ENCODE measurements around the gene TJP3. TPM values are rescaled to one million over a fixed set of nuclear protein-coding genes. Genes with fewer than 3 reads are reported as not detected.
"Not testable (repeated sequence)": the region's sequence is repeated elsewhere in the genome, so short reads cannot be mapped to it uniquely, and the experiment has no call there.

TJP3 gene
- total RNA-seq, 1 donor from 2014 or later: 20.0 TPM

GRCh38 chr19:3751236-3751635, 43.1 kb downstream of the TJP3 start:
- Mint-ChIP-seq H3K4me1 (ENCODE audit: unreplicated experiment) (no peaks in the 10 kb centered on the region), H3K36me3 (peaks cover 5% of the 10 kb centered on the region), H3K9me3 (no peaks in the 10 kb centered on the region), H3K27me3 (no peaks in the 10 kb centered on the region), H3K4me3 (no peak overlapping the region), H3K27ac (no peak overlapping the region)
- DNase-seq (ENCODE audit: extremely low spot score, unreplicated experiment): no peak
- TF ChIP-seq CTCF (conservative IDR thresholded peaks at IDR 0.05): no peak

GRCh38 chr19:3752492-3752891, 44.3 kb downstream of the TJP3 start:
- Mint-ChIP-seq H3K4me3 (no peak overlapping the region), H3K27me3 (no peaks in the 10 kb centered on the region), H3K4me1 (ENCODE audit: unreplicated experiment) (no peaks in the 10 kb centered on the region), H3K36me3 (peaks cover 5% of the 10 kb centered on the region), H3K27ac (no peak overlapping the region), H3K9me3 (no peaks in the 10 kb centered on the region)
- no peak for TF ChIP-seq CTCF (conservative IDR thresholded peaks at IDR 0.05)
- no peak for DNase-seq (ENCODE audit: extremely low spot score, unreplicated experiment)

GRCh38 chr19:3753631-3754410, 45.6 kb downstream of the TJP3 start:
- Mint-ChIP-seq H3K4me1 (ENCODE audit: unreplicated experiment) (no peaks in the 10 kb centered on the region), H3K27ac (no peak overlapping the region), H3K9me3 (no peaks in the 10 kb centered on the region), H3K27me3 (no peaks in the 10 kb centered on the region), H3K4me3 (no peak overlapping the region), H3K36me3 (peaks cover 5% of the 10 kb centered on the region)
- DNase-seq (ENCODE audit: extremely low spot score, unreplicated experiment): no peak
- TF ChIP-seq CTCF (conservative IDR thresholded peaks at IDR 0.05): no peak

GRCh38 chr19:3757705-3758104, 49.5 kb downstream of the TJP3 start:
- H3K27me3 Mint-ChIP-seq; H3K9me3 Mint-ChIP-seq; H3K27ac Mint-ChIP-seq; H3K36me3 Mint-ChIP-seq; H3K4me1 Mint-ChIP-seq (ENCODE audit: unreplicated experiment); DNase-seq (ENCODE audit: extremely low spot score, unreplicated experiment); H3K4me3 Mint-ChIP-seq: not testable (repeated sequence)

- not testable (repeated sequence) for H3K27ac Mint-ChIP-seq; H3K27me3 Mint-ChIP-seq; DNase-seq (ENCODE audit: extremely low spot score, unreplicated experiment); H3K9me3 Mint-ChIP-seq; H3K4me3 Mint-ChIP-seq
- Mint-ChIP-seq H3K4me1 (ENCODE audit: unreplicated experiment) (peaks cover 11% of the 10 kb centered on the region), H3K36me3 (peaks cover 10% of the 10 kb centered on the region)
Observed at GRCh38 chr19:3758297-3758696, 50.1 kb downstream of the TJP3 start.

GRCh38 chr19:3759482-3760254, 51.5 kb downstream of the TJP3 start:
- Mint-ChIP-seq H3K4me1 (ENCODE audit: unreplicated experiment) (peaks cover 12% of the 10 kb centered on the region), H3K36me3 (peaks cover 10% of the 10 kb centered on the region), H3K27ac (no peak overlapping the region), H3K9me3 (no peaks in the 10 kb centered on the region), H3K4me3 (no peak overlapping the region), H3K27me3 (no peaks in the 10 kb centered on the region)
- TF ChIP-seq CTCF (conservative IDR thresholded peaks at IDR 0.05): no peak
- no peak for DNase-seq (ENCODE audit: extremely low spot score, unreplicated experiment)

Measured in type B pancreatic cell (in vitro differentiated cells).